ENCODE data around the gene CENPX.

Gene CENPX

GRCh38 chr17:82031885-82032627, 9.4 kb upstream of the CENPX start:
- Histone ChIP-seq H3K4me2 (peak overlapping the region; percentile 90 to 100 (median 99)), H3K4me1 (peaks cover 39 to 63% (median 52%) of the 10 kb centered on the region in 10 experiments), H4K20me1 (peaks cover 0 to 78% (median 33%) of the 10 kb centered on the region in 11 experiments; a peak in 17 of 22 replicates), H3K27ac (peak overlapping the region in 8 of 11 experiments; percentile 28 to 54 (median 41); a peak in 8 of 22 replicates), H3K27me3 (peaks cover 0 to 20% (median 18%) of the 10 kb centered on the region in 11 experiments; a peak in 19 of 22 replicates), H3K9ac (peak overlapping the region; percentile 51 to 81 (median 71); a peak in 21 of 22 replicates), H3K9me3 (replicated peaks in 1 of 11) (no peaks in the 10 kb centered on the region), H3K4me3 (peak overlapping the region; percentile 56 to 74 (median 66)), H3K36me3 (peaks cover 0 to 35% (median 4%) of the 10 kb centered on the region in 11 experiments; a peak in 6 of 22 replicates)
- no peak for TF ChIP-seq Cebpa-rat (IDR thresholded peaks at IDR 0.05)

- H3K4me1 ChIP-seq, result peaks cover 33 to 57% (median 46%) of the 10 kb centered on the region in 10 experiments
- H4K20me1 ChIP-seq, result peaks cover 0 to 80% (median 35%) of the 10 kb centered on the region in 11 experiments; a peak in 17 of 22 replicates
- H3K27me3 ChIP-seq, result peaks cover 0 to 20% (median 18%) of the 10 kb centered on the region in 11 experiments; a peak in 19 of 22 replicates
- peak within 1 kb of the TSS in 9 of 11 experiments; percentile 31 to 74 (median 52); a peak in 17 of 22 replicates for H3K27ac ChIP-seq
- no peak for TF ChIP-seq Cebpa-rat (IDR thresholded peaks at IDR 0.05)
- no peaks in the 10 kb centered on the region for H3K9me3 ChIP-seq (replicated peaks in 1 of 11)
- H3K36me3 ChIP-seq, result peaks cover 0 to 39% (median 4%) of the 10 kb centered on the region in 11 experiments; a peak in 6 of 22 replicates
- H3K4me3 ChIP-seq, result peak within 1 kb of the TSS; percentile 56 to 74 (median 67)
- peak within 1 kb of the TSS; percentile 95 to 100 (median 99) for H3K4me2 ChIP-seq
- H3K9ac ChIP-seq, result peak within 1 kb of the TSS; percentile 54 to 81 (median 71); a peak in 21 of 22 replicates
These were observed 8.7 kb upstream of the CENPX start, which contains the start of gene RAC3 for GRCh38 chr17:82031303-82031884. TSS of gene RAC3 (plus strand) at chr17:82031678. CDS start at chr17:82031762, 84 bp downstream.

- peak overlapping the region; percentile 54 to 74 (median 67) for H3K4me3 ChIP-seq
- peak overlapping the region; percentile 47 to 80 (median 64); a peak in 21 of 22 replicates for H3K9ac ChIP-seq
- H3K36me3 ChIP-seq, result peaks cover 0 to 44% (median 4%) of the 10 kb centered on the region in 11 experiments; a peak in 6 of 22 replicates
- TF ChIP-seq Cebpa-rat (IDR thresholded peaks at IDR 0.05), result no peak
- H3K4me2 ChIP-seq, result peak overlapping the region; percentile 81 to 100 (median 95)
- H3K4me1 ChIP-seq, result peaks cover 26 to 50% (median 39%) of the 10 kb centered on the region in 10 experiments
- peaks cover 0 to 80% (median 35%) of the 10 kb centered on the region in 11 experiments; a peak in 16 of 22 replicates for H4K20me1 ChIP-seq
- peak overlapping the region in 9 of 11 experiments; percentile 29 to 74 (median 47); a peak in 17 of 22 replicates for H3K27ac ChIP-seq
- H3K27me3 ChIP-seq, result peaks cover 0 to 20% (median 18%) of the 10 kb centered on the region in 11 experiments; a peak in 19 of 22 replicates
- H3K9me3 ChIP-seq (replicated peaks in 1 of 11), result no peaks in the 10 kb centered on the region
These were observed 8.0 kb upstream of the CENPX start for GRCh38 chr17:82030470-82031302.

- peak overlapping the region in 7 of 11 experiments; percentile 34 to 80 (median 74); a peak in 9 of 22 replicates for H3K9ac ChIP-seq
- H3K9me3 ChIP-seq (replicated peaks in 1 of 11), result no peaks in the 10 kb centered on the region
- no peak for TF ChIP-seq Cebpa-rat (IDR thresholded peaks at IDR 0.05)
- peak overlapping the region; percentile 81 to 100 (median 95) for H3K4me2 ChIP-seq
- H4K20me1 ChIP-seq, result peaks cover 0 to 80% (median 31%) of the 10 kb centered on the region in 11 experiments; a peak in 13 of 22 replicates
- peak overlapping the region in 6 of 10 experiments; percentile 54 to 74 (median 68); a peak in 13 of 20 replicates for H3K4me3 ChIP-seq
- peaks cover 0 to 45% (median 4%) of the 10 kb centered on the region in 11 experiments; a peak in 6 of 22 replicates for H3K36me3 ChIP-seq
- H3K27me3 ChIP-seq, result peaks cover 0 to 20% (median 18%) of the 10 kb centered on the region in 11 experiments; a peak in 19 of 22 replicates
- H3K27ac ChIP-seq, result no peak overlapping the region
- peaks cover 20 to 51% (median 37%) of the 10 kb centered on the region in 10 experiments for H3K4me1 ChIP-seq
These were observed 7.4 kb upstream of the CENPX start for GRCh38 chr17:82029990-82030469.

GRCh38 chr17:82029391-82029790, 6.7 kb upstream of the CENPX start:
- Histone ChIP-seq H3K4me1 (peaks cover 16 to 53% (median 39%) of the 10 kb centered on the region in 10 experiments), H4K20me1 (peaks cover 0 to 80% (median 24%) of the 10 kb centered on the region in 11 experiments; a peak in 13 of 22 replicates), H3K4me3 (no peak overlapping the region), H3K9ac (0 out of 22 replicates have a peak overlapping the region, but pooled peaks of 4 of the 11 experiments have one; percentile 9 to 77 (median 74)), H3K4me2 (peak overlapping the region in 6 of 11 experiments; percentile 7 to 100 (median 94); a peak in 5 of 22 replicates), H3K9me3 (replicated peaks in 1 of 11) (no peaks in the 10 kb centered on the region), H3K36me3 (peaks cover 0 to 45% (median 4%) of the 10 kb centered on the region in 11 experiments; a peak in 6 of 22 replicates), H3K27me3 (peaks cover 0 to 20% (median 18%) of the 10 kb centered on the region in 11 experiments; a peak in 19 of 22 replicates), H3K27ac (no peak overlapping the region)
- TF ChIP-seq Cebpa-rat (IDR thresholded peaks at IDR 0.05), result no peak

- Histone ChIP-seq H3K27me3 (peaks cover 0 to 20% (median 18%) of the 10 kb centered on the region in 11 experiments; a peak in 19 of 22 replicates), H3K4me3 (no peak overlapping the region), H3K9me3 (replicated peaks in 1 of 11) (no peaks in the 10 kb centered on the region), H3K36me3 (peaks cover 0 to 45% (median 4%) of the 10 kb centered on the region in 11 experiments; a peak in 6 of 22 replicates), H4K20me1 (peaks cover 0 to 76% (median 22%) of the 10 kb centered on the region in 11 experiments; a peak in 13 of 22 replicates), H3K27ac (no peak overlapping the region), H3K4me1 (peaks cover 20 to 54% (median 43%) of the 10 kb centered on the region in 10 experiments), H3K4me2 (0 out of 22 replicates have a peak overlapping the region, but pooled peaks of 1 of the 11 experiments have one; percentile 90), H3K9ac (peak overlapping the region in 1 of 11 experiments; percentile 38; a peak in 1 of 22 replicates)
- no peak for TF ChIP-seq Cebpa-rat (IDR thresholded peaks at IDR 0.05)
These were observed 6.3 kb upstream of the CENPX start for GRCh38 chr17:82028966-82029365.

GRCh38 chr17:82028246-82028645, 5.6 kb upstream of the CENPX start:
- no peak overlapping the region for H3K27ac ChIP-seq
- H3K9me3 ChIP-seq (replicated peaks in 1 of 11), result no peaks in the 10 kb centered on the region
- H3K4me2 ChIP-seq, result no peak overlapping the region
- peaks cover 0 to 15% (median 14%) of the 10 kb centered on the region in 11 experiments; a peak in 19 of 22 replicates for H3K27me3 ChIP-seq
- H3K36me3 ChIP-seq, result peaks cover 0 to 45% (median 4%) of the 10 kb centered on the region in 11 experiments; a peak in 6 of 22 replicates
- H3K9ac ChIP-seq, result no peak overlapping the region
- no peak for TF ChIP-seq Cebpa-rat (IDR thresholded peaks at IDR 0.05)
- peaks cover 24 to 58% (median 46%) of the 10 kb centered on the region in 10 experiments for H3K4me1 ChIP-seq
- peaks cover 0 to 72% (median 22%) of the 10 kb centered on the region in 11 experiments; a peak in 13 of 22 replicates for H4K20me1 ChIP-seq
- H3K4me3 ChIP-seq, result no peak overlapping the region
